ENCODE results near the gene PCMTD2. TPM values are rescaled to one million over a fixed set of nuclear protein-coding genes. Genes with fewer than 3 reads are reported as not detected.
A peak's percentile ranks its signal among the peaks of the same experiment; 100 is the strongest.

Gene PCMTD2
- polyA plus RNA-seq, 1 of the 3 experiments (the other 2 are of a cell fraction), result 50.7 TPM

DNA sequence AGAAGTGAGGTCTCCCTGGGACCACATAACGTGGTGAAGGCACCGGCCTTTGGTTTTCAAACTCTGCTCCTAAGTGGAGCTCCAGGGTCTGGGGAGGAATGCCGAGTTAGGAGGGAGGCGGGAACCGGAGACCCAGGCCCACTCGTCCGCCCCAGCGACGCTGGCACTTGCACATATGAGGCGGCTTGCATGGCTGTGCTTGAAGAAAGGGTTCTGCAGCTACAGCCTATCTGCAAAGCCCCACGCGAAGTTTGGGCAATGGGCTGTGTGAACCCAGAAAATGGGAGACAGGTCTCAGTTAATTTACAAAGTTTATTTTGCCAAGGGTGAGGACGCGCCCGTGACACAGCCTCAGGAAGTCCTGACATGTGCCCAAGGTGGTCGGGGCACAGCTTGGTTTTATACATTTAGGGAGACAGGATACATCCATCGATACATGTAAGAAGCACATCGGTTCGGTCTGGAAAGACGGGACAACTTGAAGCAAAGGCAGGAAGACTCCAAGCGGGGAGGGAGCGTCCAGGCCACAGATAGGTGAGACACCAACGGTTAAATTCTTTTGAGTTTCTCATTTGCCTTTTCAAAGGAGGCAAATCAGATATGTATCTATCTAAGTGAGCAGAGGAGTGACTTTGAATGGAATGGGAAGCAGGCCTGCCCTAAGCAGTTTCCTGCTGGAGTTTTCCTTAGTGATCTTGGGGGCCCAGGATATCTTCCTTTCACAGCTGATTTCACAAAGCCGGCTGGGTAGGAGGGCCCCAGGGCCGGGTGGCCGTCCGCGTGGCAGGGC is 782 bp upstream of the PCMTD2 start:
- Histone ChIP-seq H3K9ac (peak overlapping the region; percentile 83; the same call in 1 of the 2 replicates), H2AFZ (ENCODE audit: low read depth) (peak overlapping the region; percentile 99), H3K4me2 (peak overlapping the region; percentile 95), H3K4me3 (ENCODE audit: low read depth in 2 of 2, low read length in 1 of 2) (peak overlapping the region; percentile 89 to 92), H3K36me3 (replicated peaks in 1 of 2; ENCODE audit: control insufficient read depth in 1 of 2, insufficient read depth in 2 of 2, low read length in 1 of 2) (no peaks in the 10 kb centered on the region), H3F3A (replicated peaks; ENCODE audit: insufficient read depth) (no peaks in the 10 kb centered on the region), H3K27ac (ENCODE audit: low read depth in 2 of 2, low read length in 1 of 2) (peak overlapping the region in 1 of 2 experiments; percentile 84; a peak in 2 of 4 replicates), H3K27me3 (ENCODE audit: insufficient read depth) (no peaks in the 10 kb centered on the region; the same call in 1 of the 2 replicates), H3K4me1 (ENCODE audit: control insufficient read depth in 1 of 2, insufficient read depth in 2 of 2, low read depth in 1 of 2, low read length in 1 of 2) (peaks cover 6 to 21% of the 10 kb centered on the region in 2 experiments; a peak in 3 of 4 replicates), H3K79me2 (ENCODE audit: insufficient read depth) (peaks cover 28% of the 10 kb centered on the region), H3K9me2 (no peaks in the 10 kb centered on the region), H3K9me3 (no peaks in the 10 kb centered on the region), H4K20me1 (ENCODE audit: insufficient read depth) (no peaks in the 10 kb centered on the region; the same call in 1 of the 2 replicates)
- no peak for DNase-seq
- CTCF ChIA-PET, result interaction anchor here (0.8 to 2.5 kb wide), 4 partner anchors 9 to 171 kb away, joined by 3 to 6 read pairs (median 4); partner anchors contain the start of gene LKAAEAR1
- WGBS (ENCODE audit: low lambda C conversion rate), result 82% methylated on average over 23 of the region's 28 CpGs
- POLR2A ChIA-PET, result interaction anchor here (1.1 to 2.7 kb wide), 3 partner anchors 55 to 91 kb away, joined by 3 to 9 read pairs (median 7); partner anchors contain the start of gene MYT1
- TF ChIP-seq, protein P1, sequence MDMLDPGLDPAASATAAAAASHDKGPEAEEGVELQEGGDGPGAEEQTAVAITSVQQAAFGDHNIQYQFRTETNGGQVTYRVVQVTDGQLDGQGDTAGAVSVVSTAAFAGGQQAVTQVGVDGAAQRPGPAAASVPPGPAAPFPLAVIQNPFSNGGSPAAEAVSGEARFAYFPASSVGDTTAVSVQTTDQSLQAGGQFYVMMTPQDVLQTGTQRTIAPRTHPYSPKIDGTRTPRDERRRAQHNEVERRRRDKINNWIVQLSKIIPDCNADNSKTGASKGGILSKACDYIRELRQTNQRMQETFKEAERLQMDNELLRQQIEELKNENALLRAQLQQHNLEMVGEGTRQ (IDR thresholded peaks at IDR 0.05; ENCODE audit: borderline replicate concordance, low read depth, low read length), result no peak
- TF ChIP-seq GATA2 (CRISPR knock-in tag; IDR thresholded peaks at IDR 0.05) (no peak), CHD2 (IDR thresholded peaks at IDR 0.05; ENCODE audit: low read length, partially characterized antibody) (no peak), RXRA (IDR thresholded peaks at IDR 0.05; ENCODE audit: borderline replicate concordance, low read depth) (no peak), EP300 (IDR thresholded peaks at IDR 0.05; ENCODE audit: borderline replicate concordance in 1 of 2, low read depth in 1 of 2, low read length in 1 of 2) (no peak), POLR2AphosphoS5 (IDR thresholded peaks at IDR 0.05; ENCODE audit: low read depth, low read length) (no peak), TAF1 (IDR thresholded peaks at IDR 0.05; ENCODE audit: borderline replicate concordance, low read depth, low read length) (no peak), NRF1 (IDR thresholded peaks at IDR 0.05; ENCODE audit: low read depth, low read length) (no peak), EZH2phosphoT487 (IDR thresholded peaks at IDR 0.05; ENCODE audit: borderline replicate concordance, low read depth) (no peak)
- TF ChIP-seq, protein P2, sequence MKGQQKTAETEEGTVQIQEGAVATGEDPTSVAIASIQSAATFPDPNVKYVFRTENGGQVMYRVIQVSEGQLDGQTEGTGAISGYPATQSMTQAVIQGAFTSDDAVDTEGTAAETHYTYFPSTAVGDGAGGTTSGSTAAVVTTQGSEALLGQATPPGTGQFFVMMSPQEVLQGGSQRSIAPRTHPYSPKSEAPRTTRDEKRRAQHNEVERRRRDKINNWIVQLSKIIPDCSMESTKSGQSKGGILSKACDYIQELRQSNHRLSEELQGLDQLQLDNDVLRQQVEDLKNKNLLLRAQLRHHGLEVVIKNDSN (IDR thresholded peaks at IDR 0.05; ENCODE audit: borderline replicate concordance, low read depth), result no peak

DNA sequence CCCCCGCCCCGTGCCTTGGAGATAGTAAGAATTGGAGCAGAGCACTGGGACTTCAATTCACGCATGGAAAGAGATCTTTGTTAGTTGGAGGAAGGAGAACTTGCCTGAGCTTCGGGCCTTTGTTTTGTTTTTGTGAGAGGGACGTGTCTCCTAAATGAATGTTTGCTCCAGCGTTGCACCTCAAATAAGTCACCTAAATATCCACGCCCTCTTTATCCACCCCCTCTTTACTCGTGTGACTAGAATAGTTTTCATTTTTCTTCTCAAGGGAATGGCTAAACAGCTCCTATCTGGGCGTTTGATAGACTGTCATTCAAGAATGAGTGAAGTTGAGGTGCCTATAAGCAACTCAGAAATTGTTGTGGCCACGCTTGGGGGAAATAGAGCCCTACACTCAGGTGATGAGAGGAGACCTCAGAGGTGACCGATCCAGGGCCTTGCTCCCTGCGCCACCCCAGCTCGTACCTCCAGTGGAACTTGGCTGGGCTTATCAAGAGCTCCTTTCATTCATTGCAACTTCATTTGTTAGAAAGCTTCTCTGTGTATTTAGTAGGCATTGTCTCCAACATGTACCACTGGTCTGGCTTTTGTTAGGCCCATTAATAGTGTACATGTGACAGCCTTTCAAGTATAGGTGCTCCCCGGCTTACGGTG is 861 bp downstream of the PCMTD2 start:
- POLR2A ChIA-PET, result interaction anchor here (1.0 to 2.7 kb wide), 4 partner anchors 57 to 172 kb away, joined by 3 to 9 read pairs (median 6); partner anchors contain the start of genes LKAAEAR1 and MYT1
- Histone ChIP-seq H4K20me1 (ENCODE audit: insufficient read depth) (no peaks in the 10 kb centered on the region; the same call in 1 of the 2 replicates), H3K79me2 (ENCODE audit: insufficient read depth) (peaks cover 34% of the 10 kb centered on the region), H2AFZ (ENCODE audit: low read depth) (peak overlapping the region; percentile 86), H3K36me3 (replicated peaks in 1 of 2; ENCODE audit: control insufficient read depth in 1 of 2, insufficient read depth in 2 of 2, low read length in 1 of 2) (no peaks in the 10 kb centered on the region), H3K27me3 (ENCODE audit: insufficient read depth) (no peaks in the 10 kb centered on the region), H3K4me1 (ENCODE audit: control insufficient read depth in 1 of 2, insufficient read depth in 2 of 2, low read depth in 1 of 2, low read length in 1 of 2) (peaks cover 6 to 33% of the 10 kb centered on the region in 2 experiments; a peak in 3 of 4 replicates), H3F3A (replicated peaks; ENCODE audit: insufficient read depth) (no peaks in the 10 kb centered on the region), H3K9ac (peak overlapping the region; percentile 83), H3K9me3 (no peaks in the 10 kb centered on the region), H3K27ac (ENCODE audit: low read depth in 2 of 2, low read length in 1 of 2) (peak overlapping the region; percentile 49 to 68; a peak in 3 of 4 replicates), H3K9me2 (no peaks in the 10 kb centered on the region), H3K4me3 (ENCODE audit: low read depth in 2 of 2, low read length in 1 of 2) (peak overlapping the region; percentile 89 to 92), H3K4me2 (peak overlapping the region; percentile 95)
- DNase-seq, result no peak
- CTCF ChIA-PET, result interaction anchor here (0.8 to 2.5 kb wide), 4 partner anchors 9 to 172 kb away, joined by 3 to 6 read pairs (median 4); partner anchors contain the start of gene LKAAEAR1
- WGBS (ENCODE audit: low lambda C conversion rate), result 16% methylated on average over 15 of the region's 15 CpGs
- TF ChIP-seq SIN3A (IDR thresholded peaks at IDR 0.05; ENCODE audit: borderline replicate concordance, low read depth, low read length) (no peak), RAD21 (IDR thresholded peaks at IDR 0.05; ENCODE audit: low read length) (no peak), NRF1 (IDR thresholded peaks at IDR 0.05; ENCODE audit: low read depth, low read length) (no peak), TAF1 (IDR thresholded peaks at IDR 0.05; ENCODE audit: borderline replicate concordance, low read depth, low read length) (no peak), MEF2A (IDR thresholded peaks at IDR 0.05; ENCODE audit: borderline replicate concordance, low read depth) (no peak), CHD2 (IDR thresholded peaks at IDR 0.05; ENCODE audit: low read length, partially characterized antibody) (no peak)
- TF ChIP-seq, protein P3, sequence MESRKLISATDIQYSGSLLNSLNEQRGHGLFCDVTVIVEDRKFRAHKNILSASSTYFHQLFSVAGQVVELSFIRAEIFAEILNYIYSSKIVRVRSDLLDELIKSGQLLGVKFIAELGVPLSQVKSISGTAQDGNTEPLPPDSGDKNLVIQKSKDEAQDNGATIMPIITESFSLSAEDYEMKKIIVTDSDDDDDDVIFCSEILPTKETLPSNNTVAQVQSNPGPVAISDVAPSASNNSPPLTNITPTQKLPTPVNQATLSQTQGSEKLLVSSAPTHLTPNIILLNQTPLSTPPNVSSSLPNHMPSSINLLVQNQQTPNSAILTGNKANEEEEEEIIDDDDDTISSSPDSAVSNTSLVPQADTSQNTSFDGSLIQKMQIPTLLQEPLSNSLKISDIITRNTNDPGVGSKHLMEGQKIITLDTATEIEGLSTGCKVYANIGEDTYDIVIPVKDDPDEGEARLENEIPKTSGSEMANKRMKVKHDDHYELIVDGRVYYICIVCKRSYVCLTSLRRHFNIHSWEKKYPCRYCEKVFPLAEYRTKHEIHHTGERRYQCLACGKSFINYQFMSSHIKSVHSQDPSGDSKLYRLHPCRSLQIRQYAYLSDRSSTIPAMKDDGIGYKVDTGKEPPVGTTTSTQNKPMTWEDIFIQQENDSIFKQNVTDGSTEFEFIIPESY (IDR thresholded peaks at IDR 0.05; ENCODE audit: borderline replicate concordance, low read depth), result no peak
- TF ChIP-seq, protein P4, sequence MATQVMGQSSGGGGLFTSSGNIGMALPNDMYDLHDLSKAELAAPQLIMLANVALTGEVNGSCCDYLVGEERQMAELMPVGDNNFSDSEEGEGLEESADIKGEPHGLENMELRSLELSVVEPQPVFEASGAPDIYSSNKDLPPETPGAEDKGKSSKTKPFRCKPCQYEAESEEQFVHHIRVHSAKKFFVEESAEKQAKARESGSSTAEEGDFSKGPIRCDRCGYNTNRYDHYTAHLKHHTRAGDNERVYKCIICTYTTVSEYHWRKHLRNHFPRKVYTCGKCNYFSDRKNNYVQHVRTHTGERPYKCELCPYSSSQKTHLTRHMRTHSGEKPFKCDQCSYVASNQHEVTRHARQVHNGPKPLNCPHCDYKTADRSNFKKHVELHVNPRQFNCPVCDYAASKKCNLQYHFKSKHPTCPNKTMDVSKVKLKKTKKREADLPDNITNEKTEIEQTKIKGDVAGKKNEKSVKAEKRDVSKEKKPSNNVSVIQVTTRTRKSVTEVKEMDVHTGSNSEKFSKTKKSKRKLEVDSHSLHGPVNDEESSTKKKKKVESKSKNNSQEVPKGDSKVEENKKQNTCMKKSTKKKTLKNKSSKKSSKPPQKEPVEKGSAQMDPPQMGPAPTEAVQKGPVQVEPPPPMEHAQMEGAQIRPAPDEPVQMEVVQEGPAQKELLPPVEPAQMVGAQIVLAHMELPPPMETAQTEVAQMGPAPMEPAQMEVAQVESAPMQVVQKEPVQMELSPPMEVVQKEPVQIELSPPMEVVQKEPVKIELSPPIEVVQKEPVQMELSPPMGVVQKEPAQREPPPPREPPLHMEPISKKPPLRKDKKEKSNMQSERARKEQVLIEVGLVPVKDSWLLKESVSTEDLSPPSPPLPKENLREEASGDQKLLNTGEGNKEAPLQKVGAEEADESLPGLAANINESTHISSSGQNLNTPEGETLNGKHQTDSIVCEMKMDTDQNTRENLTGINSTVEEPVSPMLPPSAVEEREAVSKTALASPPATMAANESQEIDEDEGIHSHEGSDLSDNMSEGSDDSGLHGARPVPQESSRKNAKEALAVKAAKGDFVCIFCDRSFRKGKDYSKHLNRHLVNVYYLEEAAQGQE (IDR thresholded peaks at IDR 0.05; ENCODE audit: low read depth, low read length), result no peak
